Chondrocyte (in vitro differentiated cells): Measurements from ENCODE around the gene PHC1. TPM values are rescaled to one million over a fixed set of nuclear protein-coding genes. Genes with fewer than 3 reads are reported as not detected.

Source experiments
- DNase-seq: peaks from one replicate; pipeline ENCODE4 v3.0.0; 2021; ENCODE audit warnings: mixed read lengths, low spot score
- H3K27ac Mint-ChIP-seq: one replicate; pipeline ENCODE4 v1.8.0; 2021; ENCODE audit warnings: mild to moderate bottlenecking, moderate library complexity, mixed read lengths; ENCODE audit not compliant: unreplicated experiment
- H3K27me3 Mint-ChIP-seq: 2 replicates; pipeline ENCODE4 v1.8.0; 2021; ENCODE audit warnings: low read depth, mixed read lengths
- H3K36me3 Mint-ChIP-seq: 2 replicates; pipeline ENCODE4 v1.8.0; 2021; ENCODE audit warnings: low read depth, mixed read lengths
- H3K4me1 Mint-ChIP-seq: 2 replicates; pipeline ENCODE4 v1.8.0; 2021; ENCODE audit warnings: low read depth, mild to moderate bottlenecking, mixed read lengths
- H3K4me3 Mint-ChIP-seq: one replicate; pipeline ENCODE4 v1.8.0; 2021; ENCODE audit warnings: mild to moderate bottlenecking, moderate library complexity, mixed read lengths; ENCODE audit not compliant: unreplicated experiment
- H3K9me3 Mint-ChIP-seq: 2 replicates; pipeline ENCODE4 v1.8.0; 2021; ENCODE audit warnings: low read depth, mixed read lengths
- total RNA-seq: library from RNA; stranded (reverse); gene quantifications from 3 replicates; pipeline ENCODE4 v1.2.1, GENCODE V29; 2021
- TF ChIP-seq, protein P1 (sequence below): fragments of 200-600 bp; sonication (generic); IDR thresholded peaks from 2 replicates; pipeline ENCODE4 v1.5.0; 2021; ENCODE audit warnings: antibody characterized with exemption, mild to moderate bottlenecking, moderate library complexity

The PHC1 gene
- total RNA-seq, 1 donor from 2014 or later, result 33.0 TPM

DNA sequence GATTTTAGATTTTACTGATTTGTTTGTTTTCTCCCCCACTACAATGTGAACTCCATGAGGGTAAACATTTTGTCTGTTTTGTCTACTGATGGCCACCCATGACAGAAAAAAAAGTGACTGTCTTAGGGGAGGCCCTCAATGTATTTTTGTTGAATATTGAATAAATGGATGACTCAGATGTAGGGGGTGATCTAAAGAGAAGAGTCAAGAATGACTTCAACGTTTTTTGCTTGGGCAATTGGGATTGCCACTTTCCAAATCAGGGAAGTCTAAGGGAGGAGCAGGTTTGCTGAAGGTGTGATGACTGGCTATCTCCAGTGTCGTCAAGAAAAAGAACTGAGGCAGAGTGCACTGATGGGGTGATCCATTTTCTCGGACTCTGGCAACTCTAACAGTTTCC lies 10.7 kb upstream of the PHC1 start:
- H3K27me3 Mint-ChIP-seq, result no peaks in the 10 kb centered on the region
- H3K4me1 Mint-ChIP-seq, result peaks cover 4% of the 10 kb centered on the region
- H3K27ac Mint-ChIP-seq, result no peak overlapping the region
- no peaks in the 10 kb centered on the region for H3K36me3 Mint-ChIP-seq
- TF ChIP-seq, protein P1, sequence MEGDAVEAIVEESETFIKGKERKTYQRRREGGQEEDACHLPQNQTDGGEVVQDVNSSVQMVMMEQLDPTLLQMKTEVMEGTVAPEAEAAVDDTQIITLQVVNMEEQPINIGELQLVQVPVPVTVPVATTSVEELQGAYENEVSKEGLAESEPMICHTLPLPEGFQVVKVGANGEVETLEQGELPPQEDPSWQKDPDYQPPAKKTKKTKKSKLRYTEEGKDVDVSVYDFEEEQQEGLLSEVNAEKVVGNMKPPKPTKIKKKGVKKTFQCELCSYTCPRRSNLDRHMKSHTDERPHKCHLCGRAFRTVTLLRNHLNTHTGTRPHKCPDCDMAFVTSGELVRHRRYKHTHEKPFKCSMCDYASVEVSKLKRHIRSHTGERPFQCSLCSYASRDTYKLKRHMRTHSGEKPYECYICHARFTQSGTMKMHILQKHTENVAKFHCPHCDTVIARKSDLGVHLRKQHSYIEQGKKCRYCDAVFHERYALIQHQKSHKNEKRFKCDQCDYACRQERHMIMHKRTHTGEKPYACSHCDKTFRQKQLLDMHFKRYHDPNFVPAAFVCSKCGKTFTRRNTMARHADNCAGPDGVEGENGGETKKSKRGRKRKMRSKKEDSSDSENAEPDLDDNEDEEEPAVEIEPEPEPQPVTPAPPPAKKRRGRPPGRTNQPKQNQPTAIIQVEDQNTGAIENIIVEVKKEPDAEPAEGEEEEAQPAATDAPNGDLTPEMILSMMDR, result no peak
- no peak overlapping the region for H3K4me3 Mint-ChIP-seq
- H3K9me3 Mint-ChIP-seq, result no peaks in the 10 kb centered on the region
- DNase-seq, result no peak

DNA sequence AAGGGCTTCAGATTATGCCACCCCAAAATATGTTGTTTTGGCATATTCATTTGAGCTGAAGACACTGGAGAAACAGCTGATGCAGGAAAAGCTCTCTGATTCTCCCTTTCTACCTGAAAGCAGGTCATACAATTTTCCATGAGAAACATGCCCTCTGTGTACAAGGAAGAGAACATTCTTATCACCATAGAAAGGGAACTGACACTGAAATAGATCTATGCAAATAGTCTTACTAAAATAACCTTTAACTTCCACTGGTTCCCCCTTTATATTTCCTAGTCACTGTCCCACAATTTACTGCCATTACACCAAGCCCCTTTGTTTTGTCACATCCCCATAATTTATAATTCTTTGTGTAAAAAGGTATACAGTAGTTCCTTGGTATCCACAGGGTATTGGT lies 9.6 kb upstream of the PHC1 start:
- Mint-ChIP-seq H3K27me3 (no peaks in the 10 kb centered on the region), H3K4me3 (no peak overlapping the region), H3K27ac (no peak overlapping the region), H3K4me1 (peaks cover 4% of the 10 kb centered on the region), H3K36me3 (no peaks in the 10 kb centered on the region), H3K9me3 (no peaks in the 10 kb centered on the region)
- DNase-seq, result no peak
- TF ChIP-seq, protein P1, result no peak

DNA sequence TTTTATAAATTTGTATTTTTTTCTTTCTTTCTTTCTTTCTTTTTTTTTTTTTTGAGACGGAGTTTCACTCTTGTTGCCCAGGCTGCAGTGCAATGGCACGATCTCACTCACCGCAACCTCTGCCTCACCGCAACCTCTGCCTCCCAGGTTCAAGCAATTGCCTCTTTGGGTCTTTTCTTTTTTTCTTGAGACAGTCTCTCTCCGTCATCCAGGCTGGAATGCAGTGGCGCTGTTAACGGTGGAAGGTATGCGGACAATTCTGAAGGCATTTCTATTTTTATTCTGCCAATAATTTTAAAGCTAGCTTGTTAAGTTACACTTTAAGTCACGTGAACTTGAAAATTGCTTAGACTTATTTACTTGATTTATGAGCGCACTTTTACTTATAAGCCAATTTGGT lies 8.8 kb upstream of the PHC1 start:
- Mint-ChIP-seq H3K27me3 (no peaks in the 10 kb centered on the region), H3K27ac (peak overlapping the region; percentile 75), H3K4me1 (peaks cover 4% of the 10 kb centered on the region), H3K36me3 (no peaks in the 10 kb centered on the region), H3K9me3 (no peaks in the 10 kb centered on the region), H3K4me3 (no peak overlapping the region)
- TF ChIP-seq, protein P1, result no peak
- no peak for DNase-seq

DNA sequence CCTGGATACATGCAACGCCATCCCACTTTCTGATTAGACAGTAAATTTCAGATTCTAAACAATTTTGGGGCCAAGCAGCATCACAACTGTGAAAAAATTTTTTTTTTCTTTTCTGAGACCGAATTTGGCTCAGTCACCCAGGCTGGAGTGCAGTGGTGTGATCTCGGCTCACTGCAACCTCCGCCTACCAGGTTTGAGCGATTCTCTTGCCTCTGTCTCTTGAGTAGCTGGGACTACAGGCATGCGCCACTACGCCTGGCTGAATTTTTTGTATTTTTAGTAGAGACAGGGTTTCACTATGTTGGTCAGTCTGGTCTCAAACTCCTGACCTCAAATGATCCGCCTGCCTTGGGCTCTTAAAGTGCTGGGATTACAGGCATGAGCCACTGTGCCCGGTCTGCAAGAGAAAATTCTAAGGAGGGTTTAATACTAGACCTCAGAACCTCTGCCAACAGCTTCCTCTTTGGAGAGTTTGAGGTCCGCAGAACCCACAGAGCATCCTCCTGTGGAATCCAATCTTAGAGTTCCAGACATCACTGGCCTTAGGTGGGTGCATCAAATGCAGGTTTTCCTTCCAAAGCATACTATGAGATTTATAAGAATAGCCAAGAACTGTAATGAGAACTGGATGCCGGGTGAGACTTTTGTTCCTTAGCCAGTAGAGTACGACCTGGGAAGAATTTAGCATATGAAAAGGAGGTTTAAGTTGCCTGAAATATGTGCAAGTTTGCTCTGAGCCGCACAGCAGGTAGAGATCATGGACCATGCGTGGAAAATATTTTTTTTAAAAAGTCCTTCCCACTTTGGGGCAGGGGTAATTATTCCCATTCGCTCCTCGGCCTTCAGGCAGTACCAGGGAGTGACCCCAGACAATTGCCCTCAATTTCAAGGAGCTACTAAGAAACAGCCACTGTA lies 7.8 kb upstream of the PHC1 start:
- TF ChIP-seq, protein P1, result no peak

DNA sequence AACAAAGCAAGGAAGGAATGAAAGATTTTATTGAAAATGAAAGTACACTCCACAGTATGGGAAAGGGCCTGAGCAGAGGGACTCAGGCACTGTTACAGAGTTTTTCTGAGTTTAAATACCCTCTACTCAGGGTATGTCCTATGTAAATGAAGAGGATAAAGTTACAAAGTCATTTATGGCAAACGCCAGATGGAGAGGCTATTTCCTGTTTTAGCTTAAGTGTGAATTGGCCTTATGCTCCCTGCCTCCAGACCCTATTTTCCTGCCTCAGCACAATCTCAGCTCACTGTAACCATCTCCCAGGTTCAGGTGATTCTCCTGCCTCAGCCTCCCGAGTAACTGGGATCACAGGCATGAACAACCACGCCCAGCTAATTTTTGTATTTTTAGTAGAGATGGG lies 6.8 kb upstream of the PHC1 start:
- H3K27ac Mint-ChIP-seq, result no peak overlapping the region

More for the DNA sequence above, 7.8 kb upstream of the PHC1 start:
- peaks cover 4% of the 10 kb centered on the region for H3K4me1 Mint-ChIP-seq
- no peaks in the 10 kb centered on the region for H3K27me3 Mint-ChIP-seq
- no peaks in the 10 kb centered on the region for H3K9me3 Mint-ChIP-seq
- DNase-seq, result no peak
- H3K36me3 Mint-ChIP-seq, result no peaks in the 10 kb centered on the region
- H3K27ac Mint-ChIP-seq, result no peak overlapping the region
- no peak overlapping the region for H3K4me3 Mint-ChIP-seq

More for the DNA sequence above, 6.8 kb upstream of the PHC1 start:
- Mint-ChIP-seq H3K4me3 (no peak overlapping the region), H3K9me3 (no peaks in the 10 kb centered on the region), H3K4me1 (peaks cover 5% of the 10 kb centered on the region), H3K27me3 (no peaks in the 10 kb centered on the region), H3K36me3 (no peaks in the 10 kb centered on the region)
- TF ChIP-seq, protein P1, result no peak
- DNase-seq, result no peak
